Right cardiac atrium (tissue), 5 donors: ENCODE results near the gene HEMGN. TPM values are rescaled to one million over a fixed set of nuclear protein-coding genes. Genes with fewer than 3 reads are reported as not detected.
"Not testable (repeated sequence)": the region's sequence is repeated elsewhere in the genome, so short reads cannot be mapped to it uniquely, and the experiment has no call there.

Experiments
- ATAC-seq, 2 donors: fragments of 200-7000 bp; cut with Tn5 transposase; one replicate each; pipeline versions ENCODE4 v1.8.0 to v1.9.1; 2020; ENCODE audit warnings: moderate library complexity in 2 of 2, mild to moderate bottlenecking in 1 of 2
- DNase-seq, 3 donors: peaks; one replicate each; pipeline ENCODE4 v3.0.0-alpha.2; 2020
- H3K27ac ChIP-seq: one replicate; pipeline ENCODE4 v1.5.1; 2013; ENCODE audit warnings: mild to moderate bottlenecking, low read length, control low read depth, moderate library complexity
- H3K27me3 ChIP-seq: one replicate; pipeline ENCODE4 v1.6.1; 2013; ENCODE audit not compliant: control insufficient read depth, insufficient read depth
- H3K4me1 ChIP-seq: one replicate; pipeline ENCODE4 v1.6.1; 2013; ENCODE audit warnings: low read length; ENCODE audit not compliant: control insufficient read depth, insufficient read depth
- H3K4me3 ChIP-seq: one replicate; pipeline ENCODE4 v1.5.1; 2013; ENCODE audit warnings: low read length, control low read depth
- H3K9me3 ChIP-seq: one replicate; pipeline ENCODE4 v1.6.1; 2013; ENCODE audit warnings: low read length; ENCODE audit not compliant: control insufficient read depth
- WGBS: extraction: QIAGEN DNeasy Blood & Tissue Kit; methylation state at CpG from one replicate; pipeline ENCODE4 v1.1.7; 2013; 5-methylcytosine and 5-hydroxymethylcytosine counted together
- intact Hi-C, 4 donors: fragments of 100-400 bp; cut with DNase I; formaldehyde crosslinking; loops; one replicate each; pipeline versions ENCODE4 v1.11.0 to v1.14.0; 2022 to 2023
- polyA plus RNA-seq: library from polyadenylated mRNA; stranded (reverse); fragments of 200-250 nt; gene quantifications from one replicate; pipeline ENCODE4 v1.2.3, GENCODE V29; 2013
- total RNA-seq, 4 donors: library from RNA; stranded (reverse); fragmentation: NEBNext Ultra II Directional; extraction: Animal tissue kit (Norgen Biotek cat#: 25700); gene quantifications; one replicate each; pipeline ENCODE4 v1.2.1, GENCODE V29; 2021
- donor health status: healthy with polysubstance abuse.
- donor health status: DM: no; HTN: yes; CAD: no.
- donor health status: DM: no; HTN: no; CAD: no.
- donor health status: DM: no; HTN: yes; CAD: no; lungs with severe emphysema.
- donor health status: DM: yes; HTN: yes; CAD: no.

Gene HEMGN
- total and polyA plus RNA-seq, 5 donors: not detected

DNA sequence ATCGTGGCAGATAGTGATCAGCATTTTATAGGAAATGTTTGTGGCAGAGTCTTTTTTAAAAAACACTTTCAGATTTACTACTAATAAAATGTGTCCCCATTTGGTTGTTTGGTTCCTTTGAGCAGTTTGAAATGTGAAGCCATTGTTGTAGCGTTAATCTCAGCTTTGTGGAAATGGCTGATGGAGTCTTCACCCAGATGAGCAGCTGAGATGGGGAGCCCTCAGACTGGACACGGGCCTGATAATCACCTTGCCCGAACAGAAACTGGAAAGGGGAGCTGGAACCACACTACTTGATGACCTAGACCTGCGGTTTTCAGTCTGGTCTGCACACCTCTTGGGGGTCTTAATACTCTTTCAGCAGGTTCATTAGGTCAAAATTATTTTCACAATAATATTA is 24.6 kb upstream of the HEMGN start:
- Histone ChIP-seq H3K27ac (no peak overlapping the region), H3K27me3 (no peaks in the 10 kb centered on the region), H3K4me3 (no peak overlapping the region), H3K9me3 (no peaks in the 10 kb centered on the region), H3K4me1 (peaks cover 2% of the 10 kb centered on the region)
- intact Hi-C loops: no loop called here
- ATAC-seq (no peak), DNase-seq (no peak)
- 84% methylated on average over 5 of the region's 5 CpGs for WGBS

DNA sequence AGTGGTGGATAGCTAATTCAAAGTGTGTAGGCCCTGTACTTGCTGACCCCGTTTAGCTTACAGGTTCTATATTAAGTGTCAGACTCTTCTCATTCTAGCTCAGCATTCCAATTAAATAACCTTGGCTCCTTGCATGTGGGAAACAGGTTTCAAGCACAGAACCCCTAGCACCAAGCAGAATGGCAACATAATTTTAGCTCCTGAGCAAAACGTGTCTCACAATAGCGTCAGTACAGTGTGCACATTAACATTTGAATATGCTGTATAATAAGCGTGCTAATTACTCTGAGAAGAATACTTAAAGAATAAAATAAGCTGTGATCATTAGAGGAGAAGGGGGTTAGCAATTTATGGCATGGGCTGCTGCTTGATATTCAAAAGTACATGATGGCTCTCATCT is 24.2 kb upstream of the HEMGN start:
- no peak overlapping the region for H3K27ac ChIP-seq
- peaks cover 2% of the 10 kb centered on the region for H3K4me1 ChIP-seq
- WGBS: 64% methylated on average over 4 of the region's 4 CpGs
- no peak for ATAC-seq
- H3K27me3 ChIP-seq: no peaks in the 10 kb centered on the region
- no peaks in the 10 kb centered on the region for H3K9me3 ChIP-seq
- no peak overlapping the region for H3K4me3 ChIP-seq
- DNase-seq: no peak
- intact Hi-C loops: no loop called here

DNA sequence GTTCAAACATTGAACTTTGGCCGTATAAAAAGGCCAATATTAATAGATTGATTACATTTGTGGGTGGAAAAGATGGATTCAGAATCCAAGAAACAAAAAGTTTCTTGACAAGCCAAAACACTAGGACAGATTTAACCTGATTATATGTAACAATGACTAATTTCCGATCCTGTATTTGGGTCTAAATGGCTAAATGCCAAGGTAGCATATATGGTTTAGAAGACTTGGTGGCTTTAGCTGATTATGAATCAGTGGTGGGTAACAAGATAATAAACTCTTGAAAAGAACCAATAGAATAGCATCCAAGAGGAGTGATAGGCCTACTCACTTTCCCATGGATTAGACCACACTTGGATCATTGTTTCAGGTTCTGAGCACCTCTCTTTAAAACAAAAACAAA is 23.4 kb upstream of the HEMGN start:
- Histone ChIP-seq H3K4me1 (peaks cover 2% of the 10 kb centered on the region), H3K9me3 (no peaks in the 10 kb centered on the region), H3K4me3 (no peak overlapping the region), H3K27ac (no peak overlapping the region), H3K27me3 (no peaks in the 10 kb centered on the region)
- ATAC-seq: no peak
- intact Hi-C loops: no loop called here
- no peak for DNase-seq
- 88% methylated on average over 2 of the region's 2 CpGs for WGBS

DNA sequence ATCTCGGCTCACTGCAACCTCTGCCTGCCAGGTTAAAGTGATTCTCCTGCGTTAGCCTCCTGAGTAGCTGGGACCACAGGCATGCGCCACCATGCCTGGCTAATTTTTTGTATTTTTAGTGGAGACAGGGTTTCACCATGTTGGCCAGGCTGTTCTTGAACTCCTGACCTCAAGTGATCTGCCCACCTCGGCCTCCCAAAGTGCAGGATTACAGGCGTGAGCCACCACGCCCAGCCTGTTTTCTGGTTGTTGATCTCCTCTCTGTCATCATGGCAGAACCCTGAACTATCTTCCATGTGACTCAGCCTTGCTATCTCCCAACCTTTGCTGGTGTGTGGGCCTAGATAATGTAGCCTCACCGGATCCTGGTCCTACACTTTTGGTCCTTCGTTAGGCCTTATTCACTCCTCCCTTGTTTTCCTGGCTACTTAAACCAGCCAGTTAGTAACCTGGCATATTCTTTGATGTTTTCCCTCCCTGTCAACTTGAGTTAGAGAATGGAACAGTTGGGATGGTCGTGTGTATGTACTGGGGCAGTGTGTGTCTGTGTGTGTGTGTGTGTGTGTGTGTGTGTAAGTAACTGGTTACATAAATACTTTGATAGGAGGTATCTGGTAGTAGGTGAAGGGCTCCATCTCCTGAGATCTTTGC is 22.8 kb upstream of the HEMGN start:
- H3K27ac ChIP-seq: not testable (repeated sequence)

DNA sequence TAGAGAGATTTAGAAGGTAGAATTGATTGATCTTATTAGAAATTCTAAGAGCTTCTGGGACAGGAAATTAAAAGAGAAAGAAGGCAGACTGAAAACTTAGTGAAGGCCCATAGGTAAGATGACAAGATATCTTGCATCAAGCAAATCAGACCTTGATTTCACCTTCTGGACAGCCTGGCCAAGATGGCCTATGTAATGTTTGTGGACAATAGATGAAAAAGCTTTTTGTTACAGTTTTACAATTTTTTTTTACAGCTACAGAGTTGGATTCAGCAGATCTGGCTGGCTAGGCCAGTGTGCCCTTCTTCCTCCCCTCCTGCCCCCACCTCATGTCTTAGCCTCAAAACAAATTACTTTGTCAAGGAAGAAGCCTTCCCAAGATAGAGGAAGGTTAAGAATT is 21.6 kb upstream of the HEMGN start:
- Histone ChIP-seq H3K27ac (no peak overlapping the region), H3K27me3 (no peaks in the 10 kb centered on the region), H3K4me1 (peaks cover 2% of the 10 kb centered on the region), H3K9me3 (no peaks in the 10 kb centered on the region), H3K4me3 (no peak overlapping the region)
- ATAC-seq (no peak), DNase-seq (no peak)
- intact Hi-C loops: no loop called here

More for the DNA sequence above, 22.8 kb upstream of the HEMGN start:
- H3K27me3 ChIP-seq, H3K4me3 ChIP-seq, H3K9me3 ChIP-seq, intact Hi-C loops, ATAC-seq, H3K4me1 ChIP-seq, DNase-seq: not testable (repeated sequence)
- 82% methylated on average over 9 of the region's 9 CpGs for WGBS

DNA sequence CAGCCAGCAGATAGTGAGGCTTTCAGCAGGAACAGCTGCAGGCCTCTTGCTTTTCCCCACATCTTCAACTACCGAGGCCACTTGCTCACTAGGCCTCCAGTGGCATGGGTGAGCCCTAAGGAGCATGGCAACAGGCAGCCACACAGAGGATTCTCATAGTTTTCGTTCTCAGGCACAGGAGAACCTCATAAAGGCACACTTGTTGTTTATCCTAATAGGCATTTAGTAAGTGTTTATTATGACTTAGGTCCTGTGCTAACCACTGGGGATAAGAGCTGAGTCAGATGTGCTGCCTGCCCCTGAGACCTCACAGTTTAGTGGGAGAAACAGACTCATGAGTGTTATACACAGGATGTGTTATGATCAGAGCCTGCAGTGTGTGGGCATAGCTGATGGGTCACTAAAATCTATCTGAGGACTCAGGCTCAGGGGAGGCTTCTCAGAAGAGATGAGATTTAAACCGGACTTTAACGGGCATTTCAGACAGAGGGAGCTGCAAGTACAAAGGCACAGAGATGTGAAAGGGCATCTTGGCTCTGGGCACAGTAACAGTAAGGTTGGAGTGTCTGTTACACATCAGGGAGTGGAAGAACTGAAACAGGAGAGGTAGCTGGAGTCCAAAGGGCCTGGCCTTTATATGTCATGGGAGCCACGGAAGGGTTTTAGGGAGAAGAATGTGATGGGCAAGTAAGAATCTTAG is 21.0 kb upstream of the HEMGN start:
- H3K27ac ChIP-seq: no peak overlapping the region
- no peaks in the 10 kb centered on the region for H3K27me3 ChIP-seq
- 74% methylated on average over 5 of the region's 5 CpGs for WGBS
- H3K4me3 ChIP-seq: no peak overlapping the region
- ATAC-seq (no peak), DNase-seq (no peak)
- peaks cover 2% of the 10 kb centered on the region for H3K4me1 ChIP-seq
- H3K9me3 ChIP-seq: no peaks in the 10 kb centered on the region
- intact Hi-C loops: no loop called here

DNA sequence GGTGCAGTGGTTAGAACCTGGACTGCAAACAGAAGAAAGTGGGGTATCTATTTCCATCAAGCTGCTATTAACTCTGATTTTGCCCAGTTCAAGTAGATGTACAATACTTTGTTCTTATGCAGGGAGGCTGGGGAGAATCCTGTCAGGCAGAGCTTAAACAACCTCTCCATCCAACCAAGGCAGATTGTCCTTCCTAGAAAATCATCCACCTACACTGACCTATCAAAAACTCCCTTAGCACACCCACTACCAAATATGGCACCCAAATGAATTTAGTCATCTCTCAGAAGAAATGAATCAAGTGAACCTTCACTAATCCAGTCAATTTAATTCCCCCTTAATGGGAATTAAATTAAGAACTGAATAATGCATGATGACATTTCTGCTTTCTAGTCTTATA is 18.4 kb upstream of the HEMGN start:
- Histone ChIP-seq H3K9me3 (no peaks in the 10 kb centered on the region), H3K27me3 (no peaks in the 10 kb centered on the region), H3K4me3 (no peak overlapping the region), H3K27ac (no peak overlapping the region), H3K4me1 (peaks cover 2% of the 10 kb centered on the region)
- no peak for DNase-seq
- no peak for ATAC-seq
- intact Hi-C loops: no loop called here

DNA sequence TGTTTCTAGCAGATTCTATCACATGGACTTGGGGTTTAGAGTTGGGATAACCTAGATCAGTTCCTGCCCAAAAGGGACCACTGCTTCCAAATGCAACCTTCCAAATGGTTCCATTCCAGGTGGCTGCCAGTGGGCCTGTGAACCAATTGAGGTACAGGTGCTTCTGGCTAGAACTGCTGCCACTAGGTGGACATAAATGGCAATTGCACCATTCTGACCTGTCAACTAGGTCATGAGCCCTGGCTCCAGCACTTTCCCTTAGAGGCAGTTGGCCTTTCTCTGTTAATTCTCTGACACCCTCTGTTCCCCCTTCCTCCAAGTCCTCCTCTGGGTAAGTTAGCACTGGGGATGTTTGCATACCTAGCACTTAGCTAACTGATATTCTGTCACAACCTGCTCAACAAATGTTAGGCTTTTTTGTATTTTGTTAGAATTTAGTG is 16.6 kb upstream of the HEMGN start:
- intact Hi-C loops: no loop called here
- Histone ChIP-seq H3K9me3 (no peaks in the 10 kb centered on the region), H3K27ac (no peak overlapping the region), H3K4me1 (no peaks in the 10 kb centered on the region), H3K27me3 (no peaks in the 10 kb centered on the region), H3K4me3 (no peak overlapping the region)
- DNase-seq (no peak), ATAC-seq (no peak)

DNA sequence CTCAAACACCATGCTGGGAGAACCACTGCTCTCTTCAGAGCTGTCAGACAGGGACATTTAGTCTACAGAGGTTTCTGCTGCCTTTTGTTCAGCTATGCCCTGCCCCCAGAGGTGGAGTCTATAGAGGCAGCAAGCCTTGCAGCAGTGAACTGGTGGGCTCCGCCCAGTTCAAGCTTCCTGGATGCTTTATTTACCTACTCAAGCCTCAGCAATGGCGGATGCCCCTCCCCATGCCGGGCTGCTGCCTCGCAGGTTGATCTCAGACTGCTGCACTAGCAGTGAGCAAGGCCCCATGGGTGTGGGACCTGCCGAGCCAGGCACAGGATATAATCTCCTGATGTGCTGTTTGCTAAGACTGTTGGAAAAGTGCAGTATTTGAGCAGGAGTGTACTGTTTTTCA is 12.9 kb upstream of the HEMGN start:
- H3K27ac ChIP-seq, H3K4me1 ChIP-seq, DNase-seq, intact Hi-C loops, H3K4me3 ChIP-seq, H3K27me3 ChIP-seq, H3K9me3 ChIP-seq, ATAC-seq: not testable (repeated sequence)
- WGBS: 80% methylated on average over 5 of the region's 5 CpGs

DNA sequence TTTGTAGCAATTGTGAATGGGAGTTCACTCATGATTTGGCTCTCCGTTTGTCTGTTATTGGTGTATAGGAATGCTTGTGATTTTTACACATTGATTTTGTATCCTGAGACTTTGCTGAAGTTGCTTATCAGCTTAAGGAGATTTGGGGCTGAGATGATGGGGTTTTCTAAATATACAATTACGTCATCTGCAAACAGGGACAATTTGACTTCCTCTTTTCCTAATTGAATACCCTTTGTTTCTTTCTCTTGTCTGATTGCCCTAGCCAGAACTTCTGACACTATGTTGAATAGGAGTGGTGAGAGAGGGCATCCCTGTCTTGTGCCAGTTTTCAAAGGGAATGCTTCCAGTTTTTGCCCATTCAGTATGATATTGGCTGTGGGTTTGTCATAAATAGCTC is 9.1 kb upstream of the HEMGN start:
- H3K4me1 ChIP-seq, DNase-seq, H3K9me3 ChIP-seq, H3K27me3 ChIP-seq, H3K4me3 ChIP-seq, H3K27ac ChIP-seq, intact Hi-C loops, ATAC-seq: not testable (repeated sequence)
- WGBS: 48% methylated on average over 2 of the region's 2 CpGs

DNA sequence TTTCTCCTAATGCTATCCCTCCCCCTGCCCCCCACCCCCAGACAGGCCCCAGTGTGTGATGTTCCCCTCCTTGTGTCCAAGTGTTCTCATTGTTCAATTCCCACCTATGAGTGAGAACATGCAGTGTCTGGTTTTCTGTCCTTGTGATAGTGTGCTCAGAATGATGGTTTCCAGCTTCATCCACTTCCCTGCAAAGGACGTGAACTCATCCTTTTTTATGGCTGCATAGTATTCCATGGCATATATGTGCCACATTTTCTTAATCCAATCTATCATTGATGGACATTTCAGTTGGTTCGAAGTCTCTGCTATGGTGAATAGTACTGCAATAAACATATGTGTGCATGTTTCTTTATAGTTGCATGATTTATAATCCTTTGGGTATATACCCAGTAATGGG is 7.5 kb upstream of the HEMGN start:
- 79% methylated on average over 2 of the region's 2 CpGs for WGBS

DNA sequence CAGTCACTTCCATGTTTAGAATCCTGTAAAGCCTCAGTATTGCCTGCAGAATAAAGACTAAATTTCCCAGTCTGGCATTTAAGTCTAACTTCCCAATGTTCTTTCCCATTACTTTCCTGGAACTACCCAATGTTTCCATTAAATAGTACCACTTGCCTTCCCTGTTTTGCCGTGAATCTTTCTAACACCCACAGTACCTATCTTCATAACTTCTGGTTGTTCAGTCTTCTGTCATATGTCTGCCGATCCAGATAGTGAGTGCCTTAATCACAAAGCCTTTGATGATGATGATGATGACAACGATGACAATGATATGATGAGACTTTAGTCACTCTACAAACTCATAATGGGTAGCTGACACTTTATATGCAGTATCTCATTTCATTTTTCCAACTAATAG is 6.6 kb upstream of the HEMGN start:
- ATAC-seq (no peak), DNase-seq (no peak)
- intact Hi-C loops: no loop called here
- WGBS: 77% methylated on average over 3 of the region's 3 CpGs
- H3K9me3 ChIP-seq: no peaks in the 10 kb centered on the region
- no peaks in the 10 kb centered on the region for H3K27me3 ChIP-seq
- no peak overlapping the region for H3K27ac ChIP-seq
- H3K4me3 ChIP-seq: no peak overlapping the region
- H3K4me1 ChIP-seq: no peaks in the 10 kb centered on the region

More for the DNA sequence above, 7.5 kb upstream of the HEMGN start:
- H3K27ac ChIP-seq, intact Hi-C loops, H3K9me3 ChIP-seq, H3K4me3 ChIP-seq, H3K4me1 ChIP-seq, ATAC-seq, H3K27me3 ChIP-seq, DNase-seq: not testable (repeated sequence)
